Neuronal stem cell (in vitro differentiated cells): Measurements from ENCODE around the gene ARFGAP3.
A peak's percentile ranks its signal among the peaks of the same experiment; 100 is the strongest.
"Not testable (repeated sequence)": the region's sequence is repeated elsewhere in the genome, so short reads cannot be mapped to it uniquely, and the experiment has no call there.

Experiments used
- DNase-seq: peaks from one replicate; pipeline ENCODE4 v3.0.0-alpha.2; 2013; ENCODE audit warnings: low spot score
- H2AFZ ChIP-seq: one replicate; pipeline ENCODE4 v1.6.1; 2013; ENCODE audit warnings: mild to moderate bottlenecking, low read length, inconsistent platforms
- H2AK5ac ChIP-seq: 2 replicates; pipeline ENCODE4 v1.6.1; 2013; ENCODE audit warnings: low read depth, mild to moderate bottlenecking, inconsistent platforms, low read length, moderate library complexity, mixed read lengths
- H2BK120ac ChIP-seq: 2 replicates; pipeline ENCODE4 v1.6.1; 2013; ENCODE audit warnings: low read depth, mild to moderate bottlenecking, inconsistent platforms, low read length, moderate library complexity, mixed read lengths
- H2BK12ac ChIP-seq: one replicate; pipeline ENCODE4 v1.6.1; 2013; ENCODE audit warnings: low read length, inconsistent platforms
- H2BK15ac ChIP-seq: 2 replicates; pipeline ENCODE4 v1.6.1; 2013; ENCODE audit warnings: mild to moderate bottlenecking, low read length, inconsistent platforms, mixed read lengths
- H2BK5ac ChIP-seq: one replicate; pipeline ENCODE4 v1.6.1; 2013; ENCODE audit warnings: inconsistent platforms, mild to moderate bottlenecking, low read length, moderate library complexity
- H3K14ac ChIP-seq: one replicate; pipeline ENCODE4 v1.6.1; 2013; ENCODE audit warnings: low read length, inconsistent platforms
- H3K18ac ChIP-seq: 2 replicates; pipeline ENCODE4 v1.6.1; 2013; ENCODE audit warnings: low read length, inconsistent platforms
- H3K23ac ChIP-seq: 2 replicates; pipeline ENCODE4 v1.6.1; 2013; ENCODE audit warnings: low read depth, mild to moderate bottlenecking, mixed read lengths, low read length, inconsistent platforms; ENCODE audit not compliant: poor library complexity
- H3K27ac ChIP-seq: replicated peaks from 3 replicates; pipeline ENCODE4 v1.5.1; 2013; ENCODE audit warnings: low read length, inconsistent platforms
- H3K27me3 ChIP-seq, 3 experiments: 2 replicates each; pipeline ENCODE4 v1.6.1; 2013; ENCODE audit warnings: low read length in 3 of 3, mild to moderate bottlenecking in 2 of 3, inconsistent platforms in 1 of 3, low read depth in 1 of 3, mixed read lengths in 1 of 3, moderate library complexity in 1 of 3; ENCODE audit not compliant: control insufficient read depth in 3 of 3, insufficient read depth in 3 of 3
- H3K36me3 ChIP-seq, 2 donors: replicated peaks in 1 of 2; 2 replicates each; pipeline ENCODE4 v1.6.1; 2013; ENCODE audit warnings: low read length in 2 of 2; ENCODE audit not compliant: control insufficient read depth in 2 of 2, insufficient read depth in 2 of 2
- H3K4ac ChIP-seq: 2 replicates; pipeline ENCODE4 v1.6.1; 2013; ENCODE audit warnings: inconsistent platforms, mild to moderate bottlenecking, low read length, moderate library complexity
- H3K4me1 ChIP-seq, 2 donors: 1 replicate in 1 of 2; 2 replicates in 1 of 2; pipeline ENCODE4 v1.6.1; 2013; ENCODE audit warnings: low read length in 2 of 2, low read depth in 1 of 2; ENCODE audit not compliant: control insufficient read depth in 2 of 2, insufficient read depth in 1 of 2
- H3K4me2 ChIP-seq: one replicate; pipeline ENCODE4 v1.6.1; 2013; ENCODE audit warnings: mild to moderate bottlenecking, low read length, inconsistent platforms; ENCODE audit not compliant: insufficient read depth, poor library complexity, severe bottlenecking
- H3K4me3 ChIP-seq, 2 donors: 2 replicates each; pipeline ENCODE4 v1.5.1; 2013; ENCODE audit warnings: low read length in 2 of 2, mild to moderate bottlenecking in 2 of 2, inconsistent platforms in 1 of 2, moderate library complexity in 1 of 2
- H3K79me1 ChIP-seq: one replicate; pipeline ENCODE4 v1.6.1; 2013; ENCODE audit warnings: low read depth, mild to moderate bottlenecking, inconsistent platforms, low read length, moderate library complexity
- H3K9ac ChIP-seq: one replicate; pipeline ENCODE4 v1.6.1; 2013; ENCODE audit warnings: mild to moderate bottlenecking, low read depth, low read length, inconsistent platforms; ENCODE audit not compliant: poor library complexity
- H3K9me3 ChIP-seq, 2 donors: replicated peaks in 1 of 2; 2 replicates each; pipeline versions ENCODE3 to v1.6.1; 2013; ENCODE audit warnings: low read length in 2 of 2, mild to moderate bottlenecking in 2 of 2, inconsistent platforms in 1 of 2, low read depth in 1 of 2, mixed read lengths in 1 of 2, moderate library complexity in 1 of 2; ENCODE audit not compliant: control insufficient read depth in 2 of 2, insufficient read depth in 1 of 2
- H4K8ac ChIP-seq: one replicate; pipeline ENCODE4 v1.6.1; 2013; ENCODE audit warnings: low read depth, mild to moderate bottlenecking, inconsistent platforms, low read length, moderate library complexity
- H4K91ac ChIP-seq: one replicate; pipeline ENCODE4 v1.6.1; 2013; ENCODE audit warnings: low read length, low read depth, mild to moderate bottlenecking, inconsistent platforms; ENCODE audit not compliant: poor library complexity
- WGBS, 2 donors: extraction: QIAGEN DNeasy Blood & Tissue Kit; methylation state at CpG; one replicate each; pipeline ENCODE4 v1.1.7; 2013; ENCODE audit warnings: missing lambda C conversion rate in 2 of 2, mixed read lengths in 1 of 2; ENCODE audit not compliant: insufficient read length in 2 of 2, insufficient replicate concordance in 1 of 2; ENCODE audit errors: extremely low coverage in 2 of 2; 5-methylcytosine and 5-hydroxymethylcytosine counted together

Gene ARFGAP3

GRCh38 chr22:42763965-42764480, 93.0 kb downstream of the ARFGAP3 start:
- Histone ChIP-seq H3K4ac (no peak overlapping the region), H4K91ac (no peak overlapping the region), H3K23ac (peak overlapping the region; percentile 65), H2AK5ac (no peak overlapping the region), H3K4me1 (peaks cover 0 to 2% of the 10 kb centered on the region in 2 donors), H2BK12ac (peak overlapping the region; percentile 10), H3K4me3 (no peak overlapping the region), H3K9me3 (no peaks in the 10 kb centered on the region), H3K4me2 (no peak overlapping the region), H2BK5ac (no peak overlapping the region), H2BK15ac (no peak overlapping the region), H3K18ac (no peak overlapping the region), H2AFZ (no peak overlapping the region), H3K36me3 (no peaks in the 10 kb centered on the region), H3K9ac (no peak overlapping the region), H3K14ac (no peak overlapping the region), H2BK120ac (no peak overlapping the region), H3K27me3 (peaks cover 0 to 3% (median 0%) of the 10 kb centered on the region in 3 experiments), H3K27ac (no peak overlapping the region), H3K79me1 (no peaks in the 10 kb centered on the region), H4K8ac (no peak overlapping the region)
- no CpG with 5 or more reads among the region's 13 CpGs for WGBS, 2 donors
- DNase-seq: no peak

GRCh38 chr22:42760806-42761565, 96.1 kb downstream of the ARFGAP3 start:
- H3K23ac ChIP-seq: peak overlapping the region; percentile 31
- H2AK5ac ChIP-seq: peak overlapping the region; percentile 81
- no peak overlapping the region for H2AFZ ChIP-seq
- H3K79me1 ChIP-seq: no peaks in the 10 kb centered on the region
- H3K4me2 ChIP-seq: no peak overlapping the region
- no peak overlapping the region for H3K4me3 ChIP-seq
- peak overlapping the region; percentile 90 for H2BK5ac ChIP-seq
- no peak overlapping the region for H3K14ac ChIP-seq
- DNase-seq: no peak
- no peaks in the 10 kb centered on the region for H3K36me3 ChIP-seq
- no peak overlapping the region for H3K9ac ChIP-seq
- H4K91ac ChIP-seq: no peak overlapping the region
- no peak overlapping the region for H3K27ac ChIP-seq
- H3K18ac ChIP-seq: peak overlapping the region; percentile 83
- no peak overlapping the region for H3K4ac ChIP-seq
- no CpG with 5 or more reads among the region's 18 CpGs for WGBS, 2 donors
- no peak overlapping the region for H2BK15ac ChIP-seq
- no peaks in the 10 kb centered on the region for H3K9me3 ChIP-seq
- H3K4me1 ChIP-seq: peaks cover 0 to 2% of the 10 kb centered on the region in 2 donors
- peaks cover 0 to 20% (median 0%) of the 10 kb centered on the region in 3 experiments for H3K27me3 ChIP-seq
- H4K8ac ChIP-seq: no peak overlapping the region
- H2BK12ac ChIP-seq: no peak overlapping the region
- H2BK120ac ChIP-seq: no peak overlapping the region

- no peak for DNase-seq
- H2BK12ac ChIP-seq: no peak overlapping the region
- no peak overlapping the region for H3K23ac ChIP-seq
- no peak overlapping the region for H2BK120ac ChIP-seq
- peak overlapping the region; percentile 27 for H2BK15ac ChIP-seq
- H3K9me3 ChIP-seq: no peaks in the 10 kb centered on the region
- H3K4me3 ChIP-seq: no peak overlapping the region
- H4K91ac ChIP-seq: no peak overlapping the region
- H3K9ac ChIP-seq: no peak overlapping the region
- H3K4ac ChIP-seq: no peak overlapping the region
- H3K27me3 ChIP-seq: peaks cover 0 to 20% (median 0%) of the 10 kb centered on the region in 3 experiments
- H3K14ac ChIP-seq: no peak overlapping the region
- no peak overlapping the region for H2AFZ ChIP-seq
- no peaks in the 10 kb centered on the region for H3K79me1 ChIP-seq
- peaks cover 0 to 2% of the 10 kb centered on the region in 2 donors for H3K4me1 ChIP-seq
- H2BK5ac ChIP-seq: no peak overlapping the region
- peak overlapping the region; percentile 80 for H3K18ac ChIP-seq
- WGBS, 2 donors: no CpG with 5 or more reads among the region's 23 CpGs
- no peak overlapping the region for H4K8ac ChIP-seq
- no peak overlapping the region for H3K27ac ChIP-seq
- no peaks in the 10 kb centered on the region for H3K36me3 ChIP-seq
- H2AK5ac ChIP-seq: peak overlapping the region; percentile 40
- H3K4me2 ChIP-seq: no peak overlapping the region
Observed at GRCh38 chr22:42758931-42759629, 98.0 kb downstream of the ARFGAP3 start.

GRCh38 chr22:42755553-42755952, 101.5 kb downstream of the ARFGAP3 start:
- not testable (repeated sequence) for H4K8ac ChIP-seq, H2BK15ac ChIP-seq, H3K4me2 ChIP-seq, H3K79me1 ChIP-seq, H2BK12ac ChIP-seq, H2BK120ac ChIP-seq, H2BK5ac ChIP-seq, H3K36me3 ChIP-seq, H3K9me3 ChIP-seq, H3K18ac ChIP-seq, H3K4me3 ChIP-seq, H3K4ac ChIP-seq, H2AFZ ChIP-seq, H3K14ac ChIP-seq, H3K27ac ChIP-seq, H2AK5ac ChIP-seq, H4K91ac ChIP-seq, DNase-seq, H3K4me1 ChIP-seq, H3K9ac ChIP-seq, H3K23ac ChIP-seq
- peaks cover 0 to 20% (median 0%) of the 10 kb centered on the region in 3 experiments for H3K27me3 ChIP-seq
- WGBS, 2 donors: no CpG with 5 or more reads among the region's 5 CpGs
